ENCODE data around the gene OST4. TPM values are rescaled to one million over a fixed set of nuclear protein-coding genes. Genes with fewer than 3 reads are reported as not detected.
"Not testable (repeated sequence)": the region's sequence is repeated elsewhere in the genome, so short reads cannot be mapped to it uniquely, and the experiment has no call there.

Gene OST4
- total RNA-seq, 1 experiment from 2014 or later, result 172 TPM

DNA sequence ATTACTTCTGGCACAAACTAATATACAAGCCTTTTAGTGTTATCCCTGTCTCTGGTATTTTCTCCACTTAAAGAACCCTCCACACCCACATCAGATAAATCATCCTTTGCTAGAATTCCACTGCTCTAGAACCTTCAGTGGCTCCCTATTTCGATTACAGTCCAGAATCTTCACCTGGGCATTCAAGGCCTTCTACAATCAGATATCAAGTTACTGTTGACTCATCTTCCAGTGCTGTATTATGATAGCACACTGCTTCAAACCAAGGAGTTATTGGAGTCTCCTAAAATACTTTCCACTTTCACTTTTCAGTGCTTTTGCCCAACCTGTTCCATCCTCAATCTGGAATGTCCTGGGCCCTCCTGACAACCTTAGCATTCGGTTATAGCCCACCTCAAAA is 44.1 kb upstream of the OST4 start:
- DNase-seq, result no peak
- no peaks in the 10 kb centered on the region for H3K4me1 Mint-ChIP-seq (ENCODE audit: low read depth, unreplicated experiment)
- no TSS peak for BruUV-seq (replicated peaks)
- intact Hi-C loops (cut with micrococcal nuclease; ENCODE audit: unreplicated experiment), result no loop called here
- peaks cover 19% of the 10 kb centered on the region for H3K27me3 Mint-ChIP-seq (ENCODE audit: unreplicated experiment)
- no peak overlapping the region for H3K27ac Mint-ChIP-seq (ENCODE audit: unreplicated experiment)
- CTCF ChIA-PET, result no interaction called here
- no peak overlapping the region for H3K4me3 Mint-ChIP-seq (ENCODE audit: low read depth, unreplicated experiment)
- TF ChIP-seq, protein P1, sequence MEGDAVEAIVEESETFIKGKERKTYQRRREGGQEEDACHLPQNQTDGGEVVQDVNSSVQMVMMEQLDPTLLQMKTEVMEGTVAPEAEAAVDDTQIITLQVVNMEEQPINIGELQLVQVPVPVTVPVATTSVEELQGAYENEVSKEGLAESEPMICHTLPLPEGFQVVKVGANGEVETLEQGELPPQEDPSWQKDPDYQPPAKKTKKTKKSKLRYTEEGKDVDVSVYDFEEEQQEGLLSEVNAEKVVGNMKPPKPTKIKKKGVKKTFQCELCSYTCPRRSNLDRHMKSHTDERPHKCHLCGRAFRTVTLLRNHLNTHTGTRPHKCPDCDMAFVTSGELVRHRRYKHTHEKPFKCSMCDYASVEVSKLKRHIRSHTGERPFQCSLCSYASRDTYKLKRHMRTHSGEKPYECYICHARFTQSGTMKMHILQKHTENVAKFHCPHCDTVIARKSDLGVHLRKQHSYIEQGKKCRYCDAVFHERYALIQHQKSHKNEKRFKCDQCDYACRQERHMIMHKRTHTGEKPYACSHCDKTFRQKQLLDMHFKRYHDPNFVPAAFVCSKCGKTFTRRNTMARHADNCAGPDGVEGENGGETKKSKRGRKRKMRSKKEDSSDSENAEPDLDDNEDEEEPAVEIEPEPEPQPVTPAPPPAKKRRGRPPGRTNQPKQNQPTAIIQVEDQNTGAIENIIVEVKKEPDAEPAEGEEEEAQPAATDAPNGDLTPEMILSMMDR (IDR thresholded peaks at IDR 0.05; ENCODE audit: unreplicated experiment), result no peak
- H3K9me3 Mint-ChIP-seq (ENCODE audit: low read depth, unreplicated experiment), result no peaks in the 10 kb centered on the region
- peaks cover 9% of the 10 kb centered on the region for H3K36me3 Mint-ChIP-seq (ENCODE audit: insufficient read depth, unreplicated experiment)

GRCh38 chr2:27111392-27112078 is 40.1 kb upstream of the OST4 start:
- H3K36me3 Mint-ChIP-seq (ENCODE audit: insufficient read depth, unreplicated experiment); CTCF ChIA-PET; H3K27ac Mint-ChIP-seq (ENCODE audit: unreplicated experiment); BruUV-seq (replicated peaks); H3K4me1 Mint-ChIP-seq (ENCODE audit: low read depth, unreplicated experiment); H3K9me3 Mint-ChIP-seq (ENCODE audit: low read depth, unreplicated experiment); DNase-seq; H3K27me3 Mint-ChIP-seq (ENCODE audit: unreplicated experiment); intact Hi-C loops (cut with micrococcal nuclease; ENCODE audit: unreplicated experiment); H3K4me3 Mint-ChIP-seq (ENCODE audit: low read depth, unreplicated experiment): not testable (repeated sequence)

DNA sequence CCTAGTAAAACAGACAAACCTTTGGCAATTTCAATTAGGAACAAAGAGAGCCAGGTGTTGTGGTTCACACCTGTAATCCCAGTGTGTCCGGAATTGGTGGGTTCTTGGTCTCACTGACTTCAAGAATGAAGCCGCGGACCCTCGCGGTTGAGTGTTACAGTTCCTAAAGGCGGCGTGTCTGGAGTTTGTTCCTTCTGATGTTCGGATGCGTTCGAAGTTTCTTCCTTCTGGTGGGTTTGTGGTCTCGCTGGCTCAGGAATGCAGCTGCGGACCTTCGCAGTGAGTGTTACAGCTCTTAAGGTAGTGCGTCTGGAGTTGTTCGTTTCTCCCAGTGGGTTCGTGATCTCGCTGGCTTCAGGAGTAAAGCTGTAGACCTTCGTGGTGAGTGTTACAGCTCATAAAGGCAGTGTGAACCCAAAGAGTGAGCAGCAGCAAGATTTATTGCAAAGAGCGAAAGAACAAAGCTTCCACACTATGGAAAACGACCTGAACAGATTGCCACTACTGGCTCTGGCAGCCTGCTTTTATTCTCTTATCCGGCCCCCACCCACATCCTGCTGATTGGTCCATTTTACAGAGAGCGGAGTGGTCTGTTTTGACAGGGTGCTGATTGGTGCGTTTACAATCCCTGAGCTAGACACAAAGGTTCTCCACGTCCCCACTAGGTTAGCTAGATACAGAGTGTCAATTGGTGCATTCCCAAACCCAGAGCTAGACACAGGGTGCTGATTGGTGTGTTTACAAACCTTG is 39.3 kb upstream of the OST4 start:
- DNase-seq; intact Hi-C loops (cut with micrococcal nuclease; ENCODE audit: unreplicated experiment); H3K4me3 Mint-ChIP-seq (ENCODE audit: low read depth, unreplicated experiment); CTCF ChIA-PET; H3K36me3 Mint-ChIP-seq (ENCODE audit: insufficient read depth, unreplicated experiment); H3K9me3 Mint-ChIP-seq (ENCODE audit: low read depth, unreplicated experiment); BruUV-seq (replicated peaks); H3K27me3 Mint-ChIP-seq (ENCODE audit: unreplicated experiment); H3K27ac Mint-ChIP-seq (ENCODE audit: unreplicated experiment); H3K4me1 Mint-ChIP-seq (ENCODE audit: low read depth, unreplicated experiment): not testable (repeated sequence)

- TF ChIP-seq, protein P1 (IDR thresholded peaks at IDR 0.05; ENCODE audit: unreplicated experiment), result no peak
- BruUV-seq (replicated peaks), result no TSS peak
- H3K36me3 Mint-ChIP-seq (ENCODE audit: insufficient read depth, unreplicated experiment), result no peaks in the 10 kb centered on the region
- intact Hi-C loops (cut with micrococcal nuclease; ENCODE audit: unreplicated experiment), result no loop called here
- H3K4me1 Mint-ChIP-seq (ENCODE audit: low read depth, unreplicated experiment), result no peaks in the 10 kb centered on the region
- DNase-seq, result no peak
- no peaks in the 10 kb centered on the region for H3K9me3 Mint-ChIP-seq (ENCODE audit: low read depth, unreplicated experiment)
- no peak overlapping the region for H3K4me3 Mint-ChIP-seq (ENCODE audit: low read depth, unreplicated experiment)
- CTCF ChIA-PET, result interaction anchor here (0.6 to 0.8 kb wide), 2 partner anchors 157 to 171 kb away, joined by 3 read pairs; no protein-coding TSS in a partner anchor
- no peak overlapping the region for H3K27ac Mint-ChIP-seq (ENCODE audit: unreplicated experiment)
- H3K27me3 Mint-ChIP-seq (ENCODE audit: unreplicated experiment), result no peaks in the 10 kb centered on the region
Observed at GRCh38 chr2:27109083-27109482, 37.6 kb upstream of the OST4 start.

DNA sequence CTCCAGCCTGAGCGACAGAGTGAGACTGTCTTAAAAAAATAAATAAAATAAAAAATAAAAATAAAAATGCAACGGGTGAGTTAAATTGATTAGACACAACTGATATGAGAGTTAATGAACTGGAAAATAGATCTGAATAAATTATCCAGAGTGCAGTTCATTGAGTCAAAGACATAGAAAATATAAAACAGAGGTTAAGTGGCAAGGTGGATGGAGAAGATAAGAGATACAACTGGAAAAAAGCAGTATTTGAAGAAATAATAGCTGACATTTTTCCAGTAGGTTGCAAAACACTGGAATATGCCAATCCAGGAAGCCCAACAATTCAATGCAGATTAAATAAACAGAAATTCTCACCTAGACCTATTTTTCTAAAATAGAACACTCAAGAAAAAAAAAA is 36.8 kb upstream of the OST4 start:
- Mint-ChIP-seq H3K9me3 (ENCODE audit: low read depth, unreplicated experiment) (no peaks in the 10 kb centered on the region), H3K4me1 (ENCODE audit: low read depth, unreplicated experiment) (no peaks in the 10 kb centered on the region), H3K36me3 (ENCODE audit: insufficient read depth, unreplicated experiment) (no peaks in the 10 kb centered on the region), H3K27ac (ENCODE audit: unreplicated experiment) (no peak overlapping the region), H3K27me3 (ENCODE audit: unreplicated experiment) (no peaks in the 10 kb centered on the region), H3K4me3 (ENCODE audit: low read depth, unreplicated experiment) (no peak overlapping the region)
- BruUV-seq (replicated peaks), result no TSS peak
- TF ChIP-seq, protein P1 (IDR thresholded peaks at IDR 0.05; ENCODE audit: unreplicated experiment), result no peak
- CTCF ChIA-PET, result interaction anchor here (0.6 to 0.8 kb wide), 2 partner anchors 26 to 172 kb away, joined by 3 to 6 read pairs; partner anchors contain the start of gene PREB
- DNase-seq, result no peak
- intact Hi-C loops (cut with micrococcal nuclease; ENCODE audit: unreplicated experiment), result no loop called here
